SK-N-MC (cell line): ENCODE measurements around the gene MB21D2.

Experiments
- EZH2 ChIP-seq: fragments of 200-600 bp; sonication (generic); IDR thresholded peaks from one replicate; pipeline ENCODE4 v1.6.1; 2017; ENCODE audit warnings: antibody characterized with exemption
- FOXP2 ChIP-seq: optimal IDR thresholded peaks from 2 replicates; pipeline ENCODE3; 2011; ENCODE audit warnings: mild to moderate bottlenecking, moderate library complexity; ENCODE audit not compliant: insufficient read depth; ENCODE audit errors: extremely low read length, control extremely low read depth
- POLR2AphosphoS5 ChIP-seq: IDR thresholded peaks from 2 replicates; pipeline ENCODE4 v1.6.1; 2012; ENCODE audit warnings: mild to moderate bottlenecking, low read depth, low read length, borderline replicate concordance

- TF ChIP-seq EZH2 (no peak), POLR2AphosphoS5 (no peak), FOXP2 (no peak)
These were observed 38.2 kb downstream of the MB21D2 start for GRCh38 chr3:192879346-192880031.
